ENCODE results near the gene HEPACAM.
"Not testable (repeated sequence)": the region's sequence is repeated elsewhere in the genome, so short reads cannot be mapped to it uniquely, and the experiment has no call there.

Gene HEPACAM

GRCh38 chr11:124935548-124936514, at the start of gene HEPACAM:
TSS of gene HEPACAM (minus strand) at chr11:124936047. CDS start at chr11:124936006, 41 bp downstream.
- ATAC-seq = no peak

DNA sequence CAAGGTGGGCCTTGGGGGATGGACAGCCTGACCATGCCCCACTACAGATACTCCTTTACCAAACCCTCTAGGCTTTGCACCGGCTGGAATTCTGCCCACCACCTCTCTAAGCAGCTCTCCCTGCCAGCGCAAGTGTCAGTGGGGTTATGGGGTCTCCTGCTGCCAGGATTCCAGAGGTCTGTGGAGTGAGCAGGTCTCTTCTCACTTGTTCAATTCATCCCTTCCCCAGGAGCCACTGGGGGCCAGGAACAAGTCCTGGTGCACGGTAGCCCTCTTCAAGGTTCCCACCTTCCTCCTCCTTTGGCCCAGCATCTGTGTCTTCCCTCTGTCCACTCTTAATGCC, 48.6 kb upstream of the HEPACAM start:
- no peak for ATAC-seq

- no peak for ATAC-seq
Observed at GRCh38 chr11:124983674-124984511, 48.0 kb upstream of the HEPACAM start.

GRCh38 chr11:124982043-124982442, 46.2 kb upstream of the HEPACAM start:
- no peak for ATAC-seq

DNA sequence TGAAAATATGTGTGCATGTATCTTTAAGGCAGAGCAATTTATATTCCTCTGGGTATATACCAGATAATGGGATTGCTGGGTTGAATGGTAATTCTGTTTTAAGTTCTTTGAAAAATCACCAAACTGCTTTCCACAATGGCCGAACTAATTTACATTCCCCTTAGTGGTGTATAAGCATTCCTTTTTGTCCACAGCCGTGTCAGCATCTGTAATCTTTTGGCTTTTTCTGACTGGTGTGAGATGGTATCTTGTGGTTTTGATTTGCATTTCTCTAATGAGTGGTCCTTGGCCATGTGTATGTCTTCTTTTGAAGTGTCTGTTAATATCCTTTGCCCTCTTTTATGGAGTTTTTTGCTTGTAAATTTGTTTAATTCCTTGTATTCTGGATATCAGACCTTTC, 42.5 kb upstream of the HEPACAM start:
- ATAC-seq = no peak

DNA sequence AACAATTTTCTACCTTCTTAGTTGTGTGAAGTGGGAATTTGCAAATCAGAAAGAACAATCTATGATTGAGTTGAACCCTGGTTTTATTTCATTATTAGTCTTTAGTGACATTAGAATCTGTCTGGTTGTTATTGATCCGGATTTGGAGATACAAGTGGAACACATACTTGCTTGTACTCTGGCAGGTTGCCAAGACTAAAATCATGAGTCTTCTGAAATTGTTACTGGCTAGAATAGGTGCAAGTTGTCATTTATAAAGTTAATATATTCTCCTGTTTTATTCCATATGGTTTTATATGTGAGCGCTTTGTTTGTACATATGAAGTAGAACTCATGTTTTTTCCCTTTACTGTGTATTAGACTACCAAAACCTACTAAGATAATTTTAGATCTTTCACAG, 41.2 kb upstream of the HEPACAM start:
- no peak for ATAC-seq

- no peak for ATAC-seq
Observed at GRCh38 chr11:124976531-124976930, 40.7 kb upstream of the HEPACAM start.

- no peak for ATAC-seq
Observed at GRCh38 chr11:124971810-124972209, 36.0 kb upstream of the HEPACAM start.

GRCh38 chr11:124970925-124971324, 35.1 kb upstream of the HEPACAM start:
- ATAC-seq = no peak

DNA sequence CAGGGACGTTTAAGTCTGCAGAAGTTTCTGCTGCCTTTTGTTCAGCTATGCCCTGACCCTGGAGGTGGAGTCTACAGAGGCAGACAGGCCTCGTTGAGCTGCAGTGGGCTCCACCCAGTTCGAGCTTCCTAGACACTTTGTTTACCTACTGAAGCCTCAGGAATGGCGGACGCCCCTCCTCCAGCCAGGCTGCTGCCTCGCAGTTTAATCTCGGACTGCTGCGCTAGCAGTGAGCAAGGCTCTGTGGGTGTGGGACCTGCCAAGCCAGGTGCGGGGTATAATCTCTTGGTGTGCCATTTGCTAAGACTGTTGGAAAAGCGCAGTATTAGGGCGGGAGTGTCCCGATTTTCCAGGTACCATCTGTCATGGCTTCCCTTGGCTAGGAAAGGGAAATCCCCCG, 32.4 kb upstream of the HEPACAM start:
- ATAC-seq = not testable (repeated sequence)

DNA sequence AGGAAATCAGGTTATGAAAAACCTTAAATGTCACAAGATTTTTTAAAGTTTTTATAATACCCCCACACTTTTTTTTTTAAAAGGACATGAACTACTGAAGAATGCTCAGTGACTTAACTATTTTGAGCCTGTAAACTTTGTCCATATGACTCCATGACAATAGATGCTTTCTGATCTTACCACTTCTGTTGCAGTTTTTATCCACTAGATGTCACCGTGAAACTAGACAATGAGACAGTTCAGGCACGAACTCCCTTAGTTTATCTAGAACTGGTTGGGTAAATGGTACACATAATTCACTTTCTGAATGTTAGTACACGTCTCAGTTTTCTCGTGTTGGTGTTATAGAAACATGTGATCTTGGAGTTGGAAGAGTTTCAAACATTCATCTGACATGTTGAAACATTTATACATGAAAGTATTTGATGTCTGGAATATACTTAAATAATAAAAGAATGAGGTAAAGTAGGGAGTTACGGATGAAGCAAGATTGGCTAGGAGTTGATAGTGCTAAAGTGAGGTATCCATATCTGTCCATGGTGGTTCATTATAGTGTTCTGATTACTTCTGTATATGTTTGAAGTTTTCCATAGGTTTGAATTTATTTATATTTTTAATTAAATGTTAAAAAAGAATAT, 26.2 kb upstream of the HEPACAM start:
- ATAC-seq = peak; percentile 83 to 91

GRCh38 chr11:124955035-124955434, 19.2 kb upstream of the HEPACAM start:
- no peak for ATAC-seq

DNA sequence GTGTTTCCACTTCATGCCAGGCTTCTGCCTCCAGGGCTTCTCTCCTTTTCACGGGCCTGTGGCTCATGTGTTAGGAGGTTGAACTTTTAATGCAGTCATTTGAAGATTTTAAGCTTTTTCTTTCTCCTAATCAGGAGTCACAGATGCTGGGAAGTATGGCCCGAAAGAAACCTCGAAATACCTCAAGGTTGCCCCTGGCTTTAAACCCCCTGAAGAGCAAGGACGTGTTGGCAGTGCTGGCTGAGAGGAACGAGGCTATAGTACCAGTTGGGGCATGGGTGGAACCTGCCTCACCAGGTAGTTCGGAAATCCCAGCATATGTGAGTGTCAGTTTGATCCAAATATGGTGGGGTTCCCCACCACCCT, 18.7 kb upstream of the HEPACAM start:
- no peak for ATAC-seq

DNA sequence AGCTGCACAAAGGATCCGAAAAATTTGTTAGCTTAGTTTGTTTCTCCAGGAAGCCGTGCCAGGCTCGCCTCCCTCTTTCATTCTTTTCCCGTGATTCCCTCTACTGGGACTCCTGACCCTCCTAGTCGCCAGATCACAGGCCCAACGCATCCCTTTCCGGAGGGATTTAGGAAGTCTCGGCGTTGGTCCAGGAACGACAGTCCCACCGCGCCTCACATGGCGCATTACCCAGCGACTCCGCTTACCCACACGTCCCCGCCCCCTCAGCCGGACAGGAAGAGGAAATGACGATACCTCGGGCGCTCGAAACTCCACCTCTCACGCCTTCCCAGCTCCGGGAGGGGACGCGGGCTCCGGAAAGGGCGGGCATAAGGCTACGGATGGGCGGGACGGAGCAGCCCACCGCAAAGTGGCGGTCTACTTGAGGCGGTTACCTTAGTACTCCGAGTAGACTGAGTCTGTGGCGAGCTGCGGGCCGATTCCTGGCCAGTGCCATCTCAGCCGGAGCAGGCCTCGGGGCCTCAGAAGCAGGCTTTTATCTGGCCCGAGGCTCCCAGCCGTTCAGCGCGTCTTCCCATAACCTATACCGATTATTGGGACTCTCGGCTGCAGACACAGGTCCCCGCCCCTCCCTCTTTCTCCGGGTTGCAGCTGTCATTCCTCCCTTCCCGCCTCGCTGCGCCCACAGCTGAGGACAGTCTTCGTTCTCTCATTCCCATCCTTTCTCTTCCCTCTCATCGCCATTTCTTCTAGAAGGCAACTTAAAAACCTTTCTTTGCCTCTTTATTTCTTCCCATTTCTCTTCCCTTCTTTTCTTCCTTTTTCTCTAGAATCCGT, 18.1 kb upstream of the HEPACAM start, which contains the start of gene CCDC15:
Gene CCDC15 (plus strand): TSS at position 450 of the 837 bp plus-strand sequence. CDS start 531 bp downstream, outside the sequence.
- ATAC-seq = peak; percentile 99

DNA sequence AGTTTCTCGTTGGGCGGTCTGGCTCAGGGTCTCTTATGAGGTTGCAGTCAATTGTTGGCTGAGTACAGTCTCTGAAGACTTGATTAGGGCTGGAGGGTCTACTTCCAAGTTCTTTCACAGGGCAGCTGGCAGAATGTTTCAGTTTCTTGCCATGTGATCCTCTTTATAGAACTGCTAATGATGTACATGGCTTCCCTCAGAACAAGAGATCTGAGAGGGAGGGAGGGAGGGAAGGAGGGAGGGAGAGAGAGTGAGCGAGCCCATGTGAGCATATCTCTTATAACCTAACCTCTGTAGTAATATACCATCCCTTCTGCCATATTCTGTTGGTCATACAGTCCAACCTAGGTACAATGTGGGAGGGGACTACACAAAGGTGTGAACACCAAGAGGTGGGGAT, 15.5 kb upstream of the HEPACAM start:
- ATAC-seq = no peak

GRCh38 chr11:124950601-124951330, 14.9 kb upstream of the HEPACAM start:
- ATAC-seq = no peak

DNA sequence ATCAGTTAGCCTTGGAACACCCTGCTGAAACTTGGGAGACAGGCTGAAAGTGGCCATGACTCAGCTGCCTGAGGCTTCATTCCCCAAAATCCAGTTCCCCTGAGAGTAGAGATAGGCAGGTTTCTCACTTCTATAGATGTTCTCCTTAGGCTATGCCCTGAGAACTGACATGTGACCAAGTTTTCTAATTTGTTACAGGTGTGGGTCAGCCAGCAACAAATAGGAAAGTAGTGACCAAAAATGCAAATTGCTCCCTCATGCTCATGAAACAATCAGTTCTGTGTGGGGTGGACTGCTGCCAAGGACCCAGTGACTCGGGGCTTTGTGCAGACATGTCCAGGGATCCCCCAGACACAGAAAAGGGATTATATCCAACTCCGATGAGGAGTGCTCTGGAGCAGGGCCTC, 10.9 kb upstream of the HEPACAM start:
- ATAC-seq = no peak

- no peak for ATAC-seq
Observed at GRCh38 chr11:124945826-124946225, 10.0 kb upstream of the HEPACAM start.

DNA sequence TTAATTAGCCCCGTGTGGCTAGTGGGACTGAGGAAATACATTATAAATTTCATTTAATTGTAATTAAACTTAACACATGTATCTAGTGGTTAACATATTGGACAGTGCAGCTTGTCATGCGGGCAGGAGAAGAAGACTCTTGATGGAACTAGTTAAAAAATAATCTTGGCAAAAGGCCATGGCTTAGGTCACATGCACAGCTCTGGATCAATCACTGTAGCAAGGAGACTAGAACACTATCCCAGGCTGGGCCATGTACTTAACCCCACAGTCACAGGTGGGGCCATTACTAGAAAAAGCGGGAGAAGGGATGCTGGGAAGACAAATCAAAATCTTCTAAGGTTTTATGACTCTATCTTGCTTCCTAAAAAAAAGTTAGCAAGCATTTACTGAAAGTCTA, 8.7 kb upstream of the HEPACAM start:
- no peak for ATAC-seq

DNA sequence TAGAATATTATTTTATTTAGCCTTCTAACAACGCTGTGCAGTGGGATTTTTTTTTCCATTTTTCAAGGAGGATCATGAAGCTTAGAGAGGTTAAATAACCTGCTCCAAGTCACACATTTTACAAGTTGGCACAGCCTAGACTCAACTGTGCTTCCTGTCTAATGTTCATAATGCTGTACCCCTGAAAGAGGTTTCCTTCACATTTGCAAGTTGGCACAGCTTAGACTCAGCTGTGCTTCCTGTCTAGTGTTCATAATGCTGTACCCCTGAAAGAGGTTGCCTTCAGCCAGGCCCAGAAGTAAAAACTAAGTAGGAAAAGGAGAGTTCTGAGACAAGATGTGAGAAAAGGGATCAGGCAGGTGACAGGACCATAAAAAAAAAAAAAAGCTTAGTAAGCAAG, 7.9 kb upstream of the HEPACAM start:
- no peak for ATAC-seq

DNA sequence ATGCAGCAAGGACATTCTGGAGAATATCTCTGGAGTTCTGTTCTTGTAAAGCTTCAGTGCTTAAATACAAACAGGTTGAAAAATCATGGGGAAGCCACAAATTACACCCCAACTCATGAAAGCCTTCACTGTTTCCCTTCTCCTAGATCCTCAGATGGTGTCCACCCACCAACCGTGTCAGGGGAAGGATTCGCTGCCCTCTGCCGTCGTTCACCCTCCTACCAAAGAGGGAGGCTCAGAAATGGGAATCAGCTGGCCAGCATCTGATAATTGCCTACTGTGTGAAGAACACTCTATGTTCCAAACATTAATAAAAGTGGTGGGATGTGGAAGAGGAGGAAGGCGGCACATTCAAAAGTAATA, 7.4 kb upstream of the HEPACAM start:
- ATAC-seq = no peak

Data from activated CD4-positive, CD25-positive, alpha-beta regulatory T cell treated with anti-CD3 and anti-CD28 coated beads, Interleukin-2, amount 50 U/mL, for 24 hours (primary cell).